NT2/D1 (cell line): ENCODE measurements around the gene ADSS1.

Experiments used
- SUZ12 ChIP-seq: IDR thresholded peaks from 2 replicates; pipeline ENCODE4 v1.6.1; 2011; ENCODE audit not compliant: insufficient read length, insufficient read depth; ENCODE audit errors: extremely low read depth
- YY1 ChIP-seq: IDR thresholded peaks from 2 replicates; pipeline ENCODE4 v1.6.1; 2011; ENCODE audit not compliant: insufficient read length, insufficient read depth
- ZNF274 ChIP-seq: IDR thresholded peaks from 2 replicates; pipeline ENCODE4 v1.6.1; 2011; ENCODE audit warnings: mild to moderate bottlenecking, low read depth, low read length

- TF ChIP-seq SUZ12 (no peak), YY1 (no peak), ZNF274 (no peak)
Observed at GRCh38 chr14:104696671-104697316, 27.2 kb upstream of the ADSS1 start.
